Endodermal cell (in vitro differentiated cells): Measurements from ENCODE around the gene LSM7. TPM values are rescaled to one million over a fixed set of nuclear protein-coding genes. Genes with fewer than 3 reads are reported as not detected.

ENCODE experiments used
- DNase-seq: peaks from one replicate; pipeline ENCODE4 v3.0.0-alpha.2; 2017
- H3K27ac ChIP-seq: 2 replicates; pipeline ENCODE4 v1.5.1; 2013; ENCODE audit warnings: mild to moderate bottlenecking, low read depth, low read length, moderate library complexity
- H3K27me3 ChIP-seq: 2 replicates; pipeline ENCODE4 v1.6.1; 2013; ENCODE audit warnings: mild to moderate bottlenecking, low read length, moderate library complexity; ENCODE audit not compliant: insufficient read depth, control insufficient read depth, poor library complexity, severe bottlenecking
- H3K36me3 ChIP-seq: 2 replicates; pipeline ENCODE4 v1.7.0; 2013; ENCODE audit warnings: mild to moderate bottlenecking, low read length, moderate library complexity; ENCODE audit not compliant: control insufficient read depth, insufficient read depth
- H3K4me1 ChIP-seq: one replicate; pipeline ENCODE4 v1.7.0; 2013; ENCODE audit warnings: low read length; ENCODE audit not compliant: control insufficient read depth, insufficient read depth
- H3K4me3 ChIP-seq: 2 replicates; pipeline ENCODE4 v1.5.1; 2013; ENCODE audit warnings: mild to moderate bottlenecking, low read length, moderate library complexity
- H3K9ac ChIP-seq: 2 replicates; pipeline ENCODE4 v1.6.1; 2013; ENCODE audit warnings: mild to moderate bottlenecking, low read length, moderate library complexity; ENCODE audit not compliant: poor library complexity, severe bottlenecking; ENCODE audit errors: extremely low read depth
- H3K9me3 ChIP-seq: 2 replicates; pipeline ENCODE4 v1.6.1; 2013; ENCODE audit warnings: mild to moderate bottlenecking, low read length, moderate library complexity; ENCODE audit not compliant: control insufficient read depth
- H3K27ac Mint-ChIP-seq: 2 replicates; pipeline ENCODE4 v1.8.0; 2020; ENCODE audit warnings: mixed read lengths
- H3K27me3 Mint-ChIP-seq: 2 replicates; pipeline ENCODE4 v1.8.0; 2021; ENCODE audit warnings: mild to moderate bottlenecking, mixed read lengths; ENCODE audit not compliant: insufficient read depth
- H3K36me3 Mint-ChIP-seq: 2 replicates; pipeline ENCODE4 v1.8.0; 2020; ENCODE audit warnings: low read depth, mixed read lengths
- H3K4me1 Mint-ChIP-seq: 2 replicates; pipeline ENCODE4 v1.8.0; 2020; ENCODE audit warnings: mixed read lengths
- H3K4me3 Mint-ChIP-seq: 2 replicates; pipeline ENCODE4 v1.8.0; 2020; ENCODE audit warnings: mild to moderate bottlenecking, moderate library complexity, mixed read lengths
- H3K9me3 Mint-ChIP-seq: 2 replicates; pipeline ENCODE4 v1.8.0; 2020; ENCODE audit warnings: mild to moderate bottlenecking, mixed read lengths
- WGBS, 2 experiments: methylation state at CpG; one replicate each; pipeline versions ENCODE4 v1.1.5 to v1.1.7; 2013; ENCODE audit warnings: missing lambda C conversion rate in 2 of 2, mixed read lengths in 1 of 2; ENCODE audit not compliant: insufficient coverage in 1 of 2, insufficient read length in 1 of 2; 5-methylcytosine and 5-hydroxymethylcytosine counted together
- total RNA-seq, 2 donors: library from RNA; stranded (reverse); fragmentation: NEBNext Ultra II Directional in 1 of 2; extraction: Animal tissue kit (Norgen Biotek cat#: 25700) in 1 of 2; gene quantifications; 2 replicates in 1 of 2; 3 replicates in 1 of 2; pipeline ENCODE4 v1.2.1, GENCODE V29; 2021
- TF ChIP-seq, protein P1 (sequence below): fragments of 200-600 bp; sonication (generic); conservative IDR thresholded peaks from 2 replicates; pipeline ENCODE4 v1.5.0; 2021; ENCODE audit warnings: antibody characterized with exemption, mild to moderate bottlenecking

The LSM7 gene
- total RNA-seq, 2 donors from 2014 or later, result 141 to 149 TPM

DNA sequence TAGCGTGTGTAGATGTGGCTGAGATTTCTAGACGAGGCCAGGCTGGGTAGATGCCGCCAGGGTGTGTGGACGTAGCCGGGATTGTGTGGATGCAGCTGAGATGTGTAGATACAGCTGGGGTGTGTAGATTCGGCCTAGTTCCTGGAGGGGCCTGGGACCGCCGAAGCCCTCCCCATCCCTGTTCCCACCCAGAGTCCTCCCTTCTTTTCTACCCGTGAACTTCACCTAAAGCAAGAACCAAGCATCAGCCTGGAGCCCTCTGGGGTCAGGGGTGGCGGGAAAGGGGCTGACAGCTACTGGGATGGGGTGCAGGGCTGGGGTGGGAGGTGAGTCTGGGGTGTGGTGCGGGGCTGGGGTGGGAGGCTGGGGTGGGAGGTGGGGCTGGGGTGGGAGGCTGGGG, 32.4 kb upstream of the LSM7 start:
- H3K4me1 ChIP-seq, result no peaks in the 10 kb centered on the region
- H3K9me3 ChIP-seq, result no peaks in the 10 kb centered on the region
- TF ChIP-seq, protein P1, sequence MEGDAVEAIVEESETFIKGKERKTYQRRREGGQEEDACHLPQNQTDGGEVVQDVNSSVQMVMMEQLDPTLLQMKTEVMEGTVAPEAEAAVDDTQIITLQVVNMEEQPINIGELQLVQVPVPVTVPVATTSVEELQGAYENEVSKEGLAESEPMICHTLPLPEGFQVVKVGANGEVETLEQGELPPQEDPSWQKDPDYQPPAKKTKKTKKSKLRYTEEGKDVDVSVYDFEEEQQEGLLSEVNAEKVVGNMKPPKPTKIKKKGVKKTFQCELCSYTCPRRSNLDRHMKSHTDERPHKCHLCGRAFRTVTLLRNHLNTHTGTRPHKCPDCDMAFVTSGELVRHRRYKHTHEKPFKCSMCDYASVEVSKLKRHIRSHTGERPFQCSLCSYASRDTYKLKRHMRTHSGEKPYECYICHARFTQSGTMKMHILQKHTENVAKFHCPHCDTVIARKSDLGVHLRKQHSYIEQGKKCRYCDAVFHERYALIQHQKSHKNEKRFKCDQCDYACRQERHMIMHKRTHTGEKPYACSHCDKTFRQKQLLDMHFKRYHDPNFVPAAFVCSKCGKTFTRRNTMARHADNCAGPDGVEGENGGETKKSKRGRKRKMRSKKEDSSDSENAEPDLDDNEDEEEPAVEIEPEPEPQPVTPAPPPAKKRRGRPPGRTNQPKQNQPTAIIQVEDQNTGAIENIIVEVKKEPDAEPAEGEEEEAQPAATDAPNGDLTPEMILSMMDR, result no peak
- H3K36me3 Mint-ChIP-seq, result no peaks in the 10 kb centered on the region
- no peak overlapping the region for H3K27ac ChIP-seq
- H3K27ac Mint-ChIP-seq, result no peak overlapping the region
- DNase-seq, result no peak
- no peak overlapping the region for H3K9ac ChIP-seq
- H3K4me3 Mint-ChIP-seq, result no peak overlapping the region
- peaks cover 24% of the 10 kb centered on the region for H3K27me3 ChIP-seq
- H3K4me1 Mint-ChIP-seq, result no peaks in the 10 kb centered on the region
- H3K4me3 ChIP-seq, result no peak overlapping the region
- WGBS, 2 experiments, result 80 to 90% methylated on average over 1 to 9 of the region's 11 CpGs
- H3K27me3 Mint-ChIP-seq, result peaks cover 15% of the 10 kb centered on the region
- no peaks in the 10 kb centered on the region for H3K9me3 Mint-ChIP-seq
- no peaks in the 10 kb centered on the region for H3K36me3 ChIP-seq

DNA sequence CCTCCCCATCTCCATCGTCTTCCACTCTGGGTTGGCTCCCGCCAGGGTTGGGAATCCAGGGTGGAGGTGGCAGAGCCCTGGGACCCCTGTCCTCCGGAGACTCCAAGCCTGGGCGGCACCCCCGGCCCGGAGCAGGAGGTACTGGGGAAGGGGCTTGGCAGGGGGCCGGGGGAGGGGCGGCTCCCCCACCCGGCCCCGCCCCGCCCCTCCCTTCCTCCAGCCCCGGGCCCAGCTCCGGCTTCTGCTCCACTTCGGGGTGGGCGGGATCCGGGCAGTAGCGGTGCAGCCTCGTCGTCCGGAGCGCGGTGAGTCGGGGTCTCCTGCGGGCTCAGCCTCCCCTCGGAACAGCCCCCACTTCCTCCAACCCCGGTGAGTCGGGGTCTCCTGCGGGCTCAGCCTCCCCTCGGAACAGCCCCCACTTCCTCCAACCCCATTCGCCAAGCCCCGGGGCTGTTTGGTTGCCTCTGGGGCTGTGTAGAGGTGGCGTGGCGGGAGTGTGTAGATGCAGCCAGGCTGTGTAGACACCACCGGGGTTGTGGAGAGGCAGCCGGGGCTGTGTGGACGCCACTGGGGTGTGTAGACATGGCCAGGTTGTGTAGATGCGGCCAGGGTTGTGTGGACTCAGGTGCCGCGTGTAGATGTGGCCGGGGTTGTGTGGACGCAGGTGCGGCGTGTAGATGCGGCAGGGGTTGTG, 31.8 kb upstream of the LSM7 start, which contains the start of gene TMPRSS9:
TMPRSS9 (plus strand) TSS at position 274 of the 694 bp plus-strand sequence. CDS start 29,521 bp downstream, outside the sequence.
- no peaks in the 10 kb centered on the region for H3K4me1 ChIP-seq
- no peak within 1 kb of the TSS for H3K9ac ChIP-seq
- DNase-seq, result no peak
- no peak within 1 kb of the TSS for H3K27ac Mint-ChIP-seq
- peaks cover 24% of the 10 kb centered on the region for H3K27me3 ChIP-seq
- WGBS, 2 experiments, result 34 to 45% methylated on average over 13 to 43 of the region's 44 CpGs
- no peak within 1 kb of the TSS for H3K27ac ChIP-seq
- TF ChIP-seq, protein P1, result no peak
- H3K4me3 Mint-ChIP-seq, result no peak within 1 kb of the TSS
- H3K9me3 ChIP-seq, result no peaks in the 10 kb centered on the region
- no peaks in the 10 kb centered on the region for H3K4me1 Mint-ChIP-seq
- H3K36me3 Mint-ChIP-seq, result no peaks in the 10 kb centered on the region
- H3K4me3 ChIP-seq, result no peak within 1 kb of the TSS
- no peaks in the 10 kb centered on the region for H3K9me3 Mint-ChIP-seq
- H3K36me3 ChIP-seq, result no peaks in the 10 kb centered on the region
- H3K27me3 Mint-ChIP-seq, result peaks cover 15% of the 10 kb centered on the region

DNA sequence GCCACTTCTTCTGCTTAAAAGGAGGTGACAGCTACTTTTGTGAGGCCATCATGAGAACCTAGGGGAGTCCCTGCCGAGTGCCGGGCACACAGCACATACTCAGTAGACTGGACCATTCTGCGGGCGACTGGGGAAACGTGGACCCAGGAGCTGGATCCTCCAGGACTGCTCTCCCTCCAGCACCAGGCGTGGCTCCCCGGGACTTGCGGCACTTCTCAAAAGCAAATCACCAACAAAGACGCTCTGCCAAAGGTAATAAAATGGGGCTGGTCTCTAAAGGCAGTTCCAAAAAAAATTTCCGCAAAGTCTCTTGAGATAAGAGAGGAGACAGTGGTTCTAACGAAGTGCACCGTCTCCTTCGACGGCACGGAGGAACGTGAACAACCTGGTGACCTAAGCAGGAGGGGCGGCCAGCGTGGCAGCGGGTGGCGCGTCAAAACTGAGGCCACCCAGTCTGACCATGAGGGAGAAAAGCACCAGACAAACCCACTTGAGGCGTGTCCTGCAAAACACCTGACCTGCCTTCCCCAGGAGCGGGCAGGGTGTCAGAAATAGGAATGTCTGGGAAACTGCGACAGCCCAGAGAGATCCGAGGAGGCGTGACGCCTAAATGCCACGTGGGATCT, 30.3 kb upstream of the LSM7 start:
- H3K9me3 ChIP-seq, result no peaks in the 10 kb centered on the region
- H3K4me3 ChIP-seq, result no peak overlapping the region
- Mint-ChIP-seq H3K27ac (no peak overlapping the region), H3K4me1 (no peaks in the 10 kb centered on the region), H3K9me3 (no peaks in the 10 kb centered on the region), H3K36me3 (no peaks in the 10 kb centered on the region), H3K4me3 (no peak overlapping the region), H3K27me3 (peaks cover 15% of the 10 kb centered on the region)
- DNase-seq, result no peak
- 86 to 87% methylated on average over 22 to 28 of the region's 28 CpGs for WGBS, 2 experiments
- H3K9ac ChIP-seq, result no peak overlapping the region
- H3K4me1 ChIP-seq, result no peaks in the 10 kb centered on the region
- no peak overlapping the region for H3K27ac ChIP-seq
- TF ChIP-seq, protein P1, result no peak
- peaks cover 24% of the 10 kb centered on the region for H3K27me3 ChIP-seq
- no peaks in the 10 kb centered on the region for H3K36me3 ChIP-seq
